Astrocyte of the spinal cord (primary cell): ENCODE results near the gene KDM6A.

Source experiments
- DNase-seq: peaks from one replicate; pipeline ENCODE4 v3.0.0; 2011; ENCODE audit warnings: low read depth, low spot score
- H3K4me3 ChIP-seq: 2 replicates; pipeline ENCODE4 v1.5.1; 2011; ENCODE audit warnings: low read depth, mild to moderate bottlenecking, low read length, moderate library complexity
- in situ Hi-C: cut with HindIII; loops from 2 replicates; pipeline ENCODE4 v1.10.0; 2017; ENCODE audit warnings: low sequenced_read_pairs
- TF ChIP-seq, protein P1 (sequence below): IDR thresholded peaks from 2 replicates; pipeline ENCODE4 v1.5.1; 2012; ENCODE audit warnings: low read depth, mild to moderate bottlenecking, low read length, inconsistent platforms

KDM6A gene

DNA sequence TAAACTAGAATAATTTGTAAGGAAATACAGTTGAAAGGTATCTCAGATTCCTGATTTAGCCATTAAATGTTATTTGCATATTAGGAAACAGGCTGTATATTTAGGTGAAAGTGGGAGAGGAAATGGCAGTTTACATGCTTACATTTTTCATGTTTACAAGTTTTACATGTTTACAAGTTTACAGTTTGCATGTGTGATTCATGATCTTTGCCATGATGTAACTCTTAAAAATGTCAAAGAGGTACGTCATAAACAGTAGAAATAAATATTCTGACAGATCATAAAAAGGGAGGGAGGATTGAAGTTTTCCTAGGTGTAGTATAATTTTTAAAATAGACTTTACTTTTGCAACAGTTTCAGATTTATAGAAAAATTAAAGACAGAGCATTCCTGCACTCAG, 45.7 kb downstream of the KDM6A start:
- TF ChIP-seq, protein P1, sequence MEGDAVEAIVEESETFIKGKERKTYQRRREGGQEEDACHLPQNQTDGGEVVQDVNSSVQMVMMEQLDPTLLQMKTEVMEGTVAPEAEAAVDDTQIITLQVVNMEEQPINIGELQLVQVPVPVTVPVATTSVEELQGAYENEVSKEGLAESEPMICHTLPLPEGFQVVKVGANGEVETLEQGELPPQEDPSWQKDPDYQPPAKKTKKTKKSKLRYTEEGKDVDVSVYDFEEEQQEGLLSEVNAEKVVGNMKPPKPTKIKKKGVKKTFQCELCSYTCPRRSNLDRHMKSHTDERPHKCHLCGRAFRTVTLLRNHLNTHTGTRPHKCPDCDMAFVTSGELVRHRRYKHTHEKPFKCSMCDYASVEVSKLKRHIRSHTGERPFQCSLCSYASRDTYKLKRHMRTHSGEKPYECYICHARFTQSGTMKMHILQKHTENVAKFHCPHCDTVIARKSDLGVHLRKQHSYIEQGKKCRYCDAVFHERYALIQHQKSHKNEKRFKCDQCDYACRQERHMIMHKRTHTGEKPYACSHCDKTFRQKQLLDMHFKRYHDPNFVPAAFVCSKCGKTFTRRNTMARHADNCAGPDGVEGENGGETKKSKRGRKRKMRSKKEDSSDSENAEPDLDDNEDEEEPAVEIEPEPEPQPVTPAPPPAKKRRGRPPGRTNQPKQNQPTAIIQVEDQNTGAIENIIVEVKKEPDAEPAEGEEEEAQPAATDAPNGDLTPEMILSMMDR: no peak
- H3K4me3 ChIP-seq: no peak overlapping the region
- no peak for DNase-seq
- in situ Hi-C loops: no loop called here

DNA sequence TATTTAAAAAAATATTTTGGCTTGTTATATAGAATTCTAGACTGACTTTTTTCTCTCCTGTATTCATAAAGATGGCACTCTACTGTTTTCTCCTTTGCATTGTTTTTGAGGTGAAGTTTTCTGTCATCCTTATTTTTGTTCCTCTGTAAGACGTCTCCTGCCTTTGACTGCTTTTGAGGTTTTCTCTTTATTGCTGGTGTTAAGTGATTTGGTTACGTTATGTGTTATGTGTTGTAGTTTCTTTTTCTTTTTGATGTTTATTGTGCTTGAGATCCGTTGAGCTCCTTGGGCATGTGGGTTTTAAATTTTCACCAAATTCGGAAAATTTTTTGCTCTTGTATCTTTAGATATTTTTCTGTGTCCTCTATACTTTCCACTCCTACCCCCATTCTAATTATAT, 50.0 kb downstream of the KDM6A start:
- H3K4me3 ChIP-seq: no peak overlapping the region
- in situ Hi-C loops: no loop called here
- no peak for DNase-seq
- TF ChIP-seq, protein P1: no peak

DNA sequence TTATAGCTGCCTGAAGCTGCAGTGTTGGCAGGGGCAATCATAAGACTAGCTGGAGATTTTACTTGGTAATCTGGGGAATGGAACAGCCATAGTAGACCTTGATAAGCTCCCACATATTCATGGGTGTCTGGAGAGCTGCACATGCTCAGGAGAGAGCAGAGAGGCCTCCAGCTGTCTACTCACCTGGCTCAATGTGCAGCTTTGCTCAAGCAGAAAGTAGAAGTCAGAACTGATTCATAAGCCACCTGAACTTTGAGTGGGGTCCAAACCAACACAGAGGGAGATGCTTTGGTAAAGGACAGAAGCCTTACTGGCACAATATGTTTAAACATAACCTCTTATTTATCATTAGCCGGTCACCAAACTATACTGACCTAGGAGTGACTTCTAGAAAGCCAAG, 54.4 kb downstream of the KDM6A start:
- no peak overlapping the region for H3K4me3 ChIP-seq
- TF ChIP-seq, protein P1: no peak
- DNase-seq: no peak
- in situ Hi-C loops: no loop called here

DNA sequence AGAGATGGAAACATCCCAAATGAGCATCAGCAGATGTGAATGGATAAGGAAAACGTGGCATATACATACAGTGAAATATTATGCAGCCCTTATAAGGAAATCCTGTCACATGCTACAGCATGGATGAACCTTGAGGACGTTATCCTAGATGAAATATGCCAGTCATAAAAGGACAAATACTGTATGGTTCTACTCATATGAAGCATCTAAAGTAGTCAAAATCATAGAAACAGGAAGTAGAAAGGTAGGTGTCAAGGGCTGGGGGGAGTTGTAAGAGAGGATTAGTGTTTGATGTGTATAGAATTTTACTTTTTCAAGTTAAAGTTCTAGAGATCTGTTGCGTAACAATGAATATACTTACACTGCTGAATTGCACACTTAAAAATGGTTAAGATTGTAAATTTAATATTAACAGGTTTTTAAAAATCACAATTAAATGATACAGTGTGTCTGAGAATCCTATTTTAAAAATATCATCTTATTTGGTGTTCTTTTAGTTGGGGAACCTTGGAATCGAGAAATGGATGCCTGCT, 58.5 kb downstream of the KDM6A start:
- DNase-seq: no peak
- in situ Hi-C loops: no loop called here
- TF ChIP-seq, protein P1: no peak
- no peak overlapping the region for H3K4me3 ChIP-seq

DNA sequence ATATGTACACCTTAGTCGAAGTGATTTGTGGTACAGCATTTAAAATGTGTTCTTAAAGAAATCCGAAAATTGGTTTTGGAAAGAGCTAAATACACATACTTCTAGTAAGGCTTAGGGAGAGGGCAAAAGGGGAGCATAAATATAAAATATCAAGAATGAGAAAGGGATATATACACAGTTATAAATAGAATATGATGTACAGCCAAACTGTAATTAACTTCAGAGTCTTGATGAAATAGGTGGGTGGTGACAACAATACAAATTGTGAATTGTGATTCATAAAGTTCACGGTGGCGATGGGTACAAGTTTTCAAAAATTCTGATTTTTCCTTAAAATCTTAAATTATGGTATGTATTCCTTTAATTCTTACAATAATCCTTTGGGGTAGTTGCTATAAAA, 62.2 kb downstream of the KDM6A start:
- in situ Hi-C loops: no loop called here
- H3K4me3 ChIP-seq: no peak overlapping the region
- DNase-seq: no peak
- TF ChIP-seq, protein P1: no peak

DNA sequence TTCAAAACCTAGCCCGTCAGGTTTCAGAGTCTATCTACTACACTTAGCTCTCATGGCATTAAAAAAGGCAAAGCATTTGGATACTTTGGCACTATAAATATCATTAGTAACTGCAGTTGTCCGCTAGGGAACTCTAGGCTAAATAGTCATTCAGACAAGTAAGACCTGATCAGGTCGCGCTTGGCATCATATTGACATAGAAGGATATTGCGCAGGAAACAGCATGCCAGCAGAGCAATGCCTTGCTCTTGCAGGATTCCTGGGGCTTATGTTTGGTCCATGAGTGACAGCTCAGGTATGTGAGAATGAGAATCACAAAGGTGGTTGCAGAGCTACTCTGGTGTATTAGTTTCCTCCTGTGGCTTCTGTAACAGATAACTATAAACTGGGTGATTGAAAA, 62.7 kb downstream of the KDM6A start:
- DNase-seq: no peak
- TF ChIP-seq, protein P1: no peak
- in situ Hi-C loops: no loop called here

DNA sequence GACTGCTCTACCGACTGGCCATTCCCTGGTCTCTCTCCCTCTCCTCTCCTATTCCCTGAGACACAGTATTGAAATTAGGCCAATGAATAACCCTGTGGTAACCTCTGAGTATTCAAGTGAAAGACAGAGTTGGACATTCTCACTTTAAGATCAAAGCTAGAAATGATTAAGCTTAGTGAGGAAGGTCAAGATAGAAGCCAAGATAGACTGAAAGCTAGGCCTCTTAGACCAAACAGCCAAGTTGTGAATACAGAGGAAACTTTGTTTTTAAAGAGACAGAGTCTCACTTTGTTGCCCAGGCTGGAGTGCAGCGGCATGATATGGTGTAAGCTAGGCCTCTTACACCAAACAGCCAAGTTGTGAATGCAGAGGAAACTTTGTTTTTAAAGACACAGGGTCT, 64.6 kb downstream of the KDM6A start:
- in situ Hi-C loops: no loop called here
- TF ChIP-seq, protein P1: no peak

More for the DNA sequence above, 62.7 kb downstream of the KDM6A start:
- H3K4me3 ChIP-seq: no peak overlapping the region

More for the DNA sequence above, 64.6 kb downstream of the KDM6A start:
- no peak for DNase-seq
- no peak overlapping the region for H3K4me3 ChIP-seq
